ENCODE measurements around the gene ZC3HAV1.
A peak's percentile ranks its signal among the peaks of the same experiment; 100 is the strongest.
"Not testable (repeated sequence)": the region's sequence is repeated elsewhere in the genome, so short reads cannot be mapped to it uniquely, and the experiment has no call there.

The ZC3HAV1 gene

GRCh38 chr7:139084709-139085108 lies 24.8 kb downstream of the ZC3HAV1 start:
- no peak for DNase-seq (ENCODE audit: low read depth)

- no peak for DNase-seq (ENCODE audit: low read depth)
These were observed 27.9 kb downstream of the ZC3HAV1 start for GRCh38 chr7:139081584-139081983.

- no peak for DNase-seq (ENCODE audit: low read depth)
These were observed 28.6 kb downstream of the ZC3HAV1 start for GRCh38 chr7:139080905-139081304.

GRCh38 chr7:139079861-139080260 lies 29.7 kb downstream of the ZC3HAV1 start:
- DNase-seq (ENCODE audit: low read depth): no peak

GRCh38 chr7:139078911-139079310 lies 30.6 kb downstream of the ZC3HAV1 start:
- DNase-seq (ENCODE audit: low read depth): no peak

- DNase-seq (ENCODE audit: low read depth): no peak
These were observed 31.1 kb downstream of the ZC3HAV1 start for GRCh38 chr7:139078399-139078798.

- DNase-seq (ENCODE audit: low read depth): not testable (repeated sequence)
These were observed 31.8 kb downstream of the ZC3HAV1 start for GRCh38 chr7:139077706-139078105.

GRCh38 chr7:139075871-139076686 lies 33.4 kb downstream of the ZC3HAV1 start:
- DNase-seq (ENCODE audit: low read depth): no peak

- peak; percentile 24 for DNase-seq (ENCODE audit: low read depth)
These were observed 34.4 kb downstream of the ZC3HAV1 start for GRCh38 chr7:139075031-139075652.

- no peak for DNase-seq (ENCODE audit: low read depth)
These were observed 36.7 kb downstream of the ZC3HAV1 start for GRCh38 chr7:139072796-139073195.

GRCh38 chr7:139071680-139072079 lies 37.8 kb downstream of the ZC3HAV1 start:
- DNase-seq (ENCODE audit: low read depth): no peak

GRCh38 chr7:139068544-139069399 lies 40.7 kb downstream of the ZC3HAV1 start:
- no peak for DNase-seq (ENCODE audit: low read depth)

GRCh38 chr7:139066315-139066714 lies 43.2 kb downstream of the ZC3HAV1 start:
- no peak for DNase-seq (ENCODE audit: low read depth)

GRCh38 chr7:139065323-139065722 lies 44.2 kb downstream of the ZC3HAV1 start:
- no peak for DNase-seq (ENCODE audit: low read depth)

GRCh38 chr7:139061416-139061815 lies 48.1 kb downstream of the ZC3HAV1 start:
- DNase-seq (ENCODE audit: low read depth): no peak

GRCh38 chr7:139060695-139061237 lies 48.8 kb downstream of the ZC3HAV1 start:
- DNase-seq (ENCODE audit: low read depth): no peak

GRCh38 chr7:139059905-139060304 lies 49.6 kb downstream of the ZC3HAV1 start:
- no peak for DNase-seq (ENCODE audit: low read depth)

GRCh38 chr7:139058943-139059342 lies 50.6 kb downstream of the ZC3HAV1 start:
- DNase-seq (ENCODE audit: low read depth): no peak

- no peak for DNase-seq (ENCODE audit: low read depth)
These were observed 53.8 kb downstream of the ZC3HAV1 start for GRCh38 chr7:139055674-139056073.

GRCh38 chr7:139054656-139055055 lies 54.9 kb downstream of the ZC3HAV1 start:
- not testable (repeated sequence) for DNase-seq (ENCODE audit: low read depth)

GRCh38 chr7:139054101-139054500 lies 55.4 kb downstream of the ZC3HAV1 start:
- no peak for DNase-seq (ENCODE audit: low read depth)

GRCh38 chr7:139051655-139052054 lies 57.9 kb downstream of the ZC3HAV1 start:
- DNase-seq (ENCODE audit: low read depth): no peak

Data from HS-27A (cell line).